HG02943 (cell line): ENCODE measurements around the gene KIF21B.

ENCODE experiments used
- ATAC-seq: cut with Tn5 transposase; IDR thresholded peaks from one replicate; pipeline ENCODE4 v1.9.1; 2021; ENCODE audit warnings: mild to moderate bottlenecking, low read depth, moderate library complexity; ENCODE audit not compliant: unreplicated experiment

Gene KIF21B

DNA sequence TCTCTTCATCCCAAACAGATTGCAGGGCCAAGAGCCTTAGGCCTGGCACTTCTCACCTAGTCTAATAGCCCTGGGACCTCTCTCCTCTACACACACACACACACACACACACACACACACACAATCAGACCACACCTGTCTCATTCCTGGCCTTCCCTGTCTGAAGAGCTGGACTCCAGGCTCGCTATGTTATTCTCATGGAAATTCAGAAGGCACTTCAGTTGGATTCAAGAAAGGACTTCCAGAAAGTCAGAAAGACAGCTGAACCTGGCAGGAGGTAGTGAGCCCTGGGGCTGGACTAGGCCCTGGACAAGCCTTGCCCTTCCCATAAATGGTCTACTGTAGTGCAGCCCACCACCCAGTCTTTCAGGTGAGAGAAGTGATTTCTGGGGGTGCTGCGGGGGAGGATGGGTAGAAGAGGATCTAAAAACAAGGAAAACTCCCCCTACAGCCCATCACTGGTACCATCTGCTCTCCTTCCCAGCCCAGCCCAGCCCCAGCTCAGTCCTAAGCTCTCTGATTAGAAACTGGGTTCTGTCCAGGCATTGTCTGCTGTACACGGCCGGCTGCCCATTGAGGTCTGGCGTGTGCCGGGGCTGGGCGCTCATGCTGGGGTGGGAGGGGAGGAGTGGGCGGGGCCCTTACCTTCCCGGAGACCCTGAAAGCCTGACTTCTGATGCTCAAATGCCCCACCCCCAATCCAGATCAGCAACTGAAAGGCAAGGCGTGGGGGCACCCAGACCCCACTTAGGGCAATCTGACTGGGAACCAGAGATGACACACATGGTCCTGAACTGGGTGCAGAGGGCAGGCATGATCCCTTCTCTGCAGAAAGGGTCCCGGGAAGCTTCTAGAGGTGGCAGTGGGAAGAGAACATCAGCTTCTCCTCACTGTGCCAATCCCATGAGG lies 2.5 kb downstream of the KIF21B start:
- no peak for ATAC-seq

GRCh38 chr1:201020040-201020591 lies 3.4 kb downstream of the KIF21B start:
- no peak for ATAC-seq

DNA sequence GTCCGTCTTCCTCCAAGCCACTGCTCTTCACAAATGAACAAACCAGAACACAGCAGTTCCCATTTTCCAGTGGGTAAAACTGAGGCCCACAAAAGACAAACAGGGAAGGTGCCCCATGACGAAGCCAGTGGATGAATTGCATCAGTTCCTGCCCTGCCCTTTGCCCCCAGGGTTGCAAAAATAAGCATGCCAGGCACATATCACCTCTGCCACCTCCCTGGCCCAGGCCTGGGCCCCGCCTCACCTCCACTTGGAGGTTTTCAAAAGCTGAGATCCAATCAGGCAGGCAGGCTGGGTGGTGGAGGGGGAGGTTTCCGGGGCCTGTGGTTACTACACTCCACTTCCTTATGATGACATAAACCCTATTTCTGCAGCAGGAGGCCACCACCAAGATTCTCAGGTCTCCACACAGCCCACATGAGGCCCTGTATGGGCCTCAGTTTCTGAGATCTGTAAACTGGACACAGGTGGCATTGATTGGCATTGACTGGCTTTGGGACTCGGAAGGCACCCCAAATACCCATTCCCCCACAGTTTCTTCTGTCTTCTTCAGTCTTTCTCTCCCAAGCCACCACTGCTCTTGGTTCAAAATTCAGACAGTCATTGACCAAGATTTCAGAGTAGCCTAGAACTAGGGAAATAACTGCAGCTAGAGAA lies 4.1 kb downstream of the KIF21B start:
- peak; percentile 55 for ATAC-seq

- no peak for ATAC-seq
Measured at GRCh38 chr1:201017828-201018163, 5.7 kb downstream of the KIF21B start.

- no peak for ATAC-seq
Measured at GRCh38 chr1:201016943-201017827, 6.3 kb downstream of the KIF21B start.

DNA sequence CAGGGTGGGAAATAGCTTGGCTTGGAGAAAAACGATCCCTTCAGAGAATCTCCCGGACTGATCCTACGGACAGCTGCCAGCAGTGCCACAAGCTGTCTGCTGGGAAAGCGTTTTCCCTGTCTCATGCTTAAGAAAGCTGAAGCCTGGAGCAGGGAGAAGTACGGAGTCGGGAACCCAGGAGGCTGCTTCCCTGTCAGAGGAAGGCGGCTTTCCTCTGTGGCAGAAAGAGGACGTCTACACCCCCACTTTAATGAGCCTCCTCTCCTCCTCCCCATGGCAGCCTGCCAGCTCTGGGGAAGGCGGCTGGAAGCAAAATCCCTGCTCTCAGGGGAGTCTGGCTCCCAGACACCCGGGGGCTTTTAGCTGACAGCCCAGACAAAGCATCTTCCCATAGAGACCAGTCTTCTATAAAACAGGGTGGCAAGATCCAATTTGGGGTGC lies 7.3 kb downstream of the KIF21B start:
- ATAC-seq, result no peak

GRCh38 chr1:201015551-201016091 lies 7.9 kb downstream of the KIF21B start:
- ATAC-seq, result no peak

DNA sequence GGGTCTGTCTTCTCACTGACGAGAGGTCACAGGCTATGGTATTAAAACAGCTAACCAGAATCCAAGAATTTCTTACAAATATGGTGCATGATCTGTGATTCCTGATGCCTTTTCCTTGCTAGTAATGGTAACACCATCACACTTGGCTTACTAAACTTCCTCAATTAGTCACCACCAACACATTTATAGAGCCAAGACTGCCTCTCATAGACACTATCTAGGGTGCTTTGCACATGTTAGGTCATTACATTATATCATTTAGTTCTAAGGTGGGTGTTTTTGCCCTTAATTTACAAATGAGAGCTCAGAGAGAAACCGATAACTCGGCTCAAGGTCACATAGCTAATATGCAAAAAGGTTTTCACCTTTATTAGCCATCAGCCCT lies 8.7 kb downstream of the KIF21B start:
- no peak for ATAC-seq

- ATAC-seq, result no peak
Measured at GRCh38 chr1:201013991-201014815, 9.3 kb downstream of the KIF21B start.

GRCh38 chr1:201013031-201013485 lies 10.5 kb downstream of the KIF21B start:
- no peak for ATAC-seq

- no peak for ATAC-seq
Measured at GRCh38 chr1:201011616-201012015, 11.9 kb downstream of the KIF21B start.

DNA sequence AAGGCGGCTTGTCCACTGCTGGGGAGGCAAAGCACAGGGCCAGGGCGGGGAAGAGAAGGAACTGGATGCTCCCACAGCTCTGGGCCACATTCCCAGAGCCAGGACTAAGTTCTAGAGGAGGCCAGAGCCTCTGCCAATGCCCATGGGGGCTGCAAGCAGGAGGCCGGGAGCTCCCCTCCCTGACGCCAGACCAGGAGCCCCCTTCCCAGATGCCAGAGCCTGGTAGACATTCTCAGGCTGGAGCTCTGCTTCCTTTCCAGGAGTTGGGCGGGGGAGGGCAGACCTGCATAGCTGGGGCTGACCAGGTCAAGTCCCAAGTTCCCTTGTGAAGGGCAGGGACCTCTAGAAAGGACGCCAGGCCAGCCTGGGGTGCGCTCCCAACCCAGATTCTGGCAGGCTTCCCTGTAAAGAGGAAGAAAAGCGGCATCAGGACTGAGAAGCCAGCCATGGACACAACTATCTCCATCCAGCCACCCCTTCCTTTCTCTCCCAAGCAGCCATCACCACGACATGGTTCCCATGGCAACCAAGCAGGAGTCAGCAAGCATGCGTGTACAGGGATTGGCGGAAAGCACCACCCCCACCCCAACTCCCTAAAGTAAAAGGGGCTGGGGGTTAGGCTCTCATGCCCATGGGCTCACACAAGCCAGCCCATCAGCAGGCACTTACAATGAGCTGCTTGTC lies 13.4 kb downstream of the KIF21B start:
- no peak for ATAC-seq

DNA sequence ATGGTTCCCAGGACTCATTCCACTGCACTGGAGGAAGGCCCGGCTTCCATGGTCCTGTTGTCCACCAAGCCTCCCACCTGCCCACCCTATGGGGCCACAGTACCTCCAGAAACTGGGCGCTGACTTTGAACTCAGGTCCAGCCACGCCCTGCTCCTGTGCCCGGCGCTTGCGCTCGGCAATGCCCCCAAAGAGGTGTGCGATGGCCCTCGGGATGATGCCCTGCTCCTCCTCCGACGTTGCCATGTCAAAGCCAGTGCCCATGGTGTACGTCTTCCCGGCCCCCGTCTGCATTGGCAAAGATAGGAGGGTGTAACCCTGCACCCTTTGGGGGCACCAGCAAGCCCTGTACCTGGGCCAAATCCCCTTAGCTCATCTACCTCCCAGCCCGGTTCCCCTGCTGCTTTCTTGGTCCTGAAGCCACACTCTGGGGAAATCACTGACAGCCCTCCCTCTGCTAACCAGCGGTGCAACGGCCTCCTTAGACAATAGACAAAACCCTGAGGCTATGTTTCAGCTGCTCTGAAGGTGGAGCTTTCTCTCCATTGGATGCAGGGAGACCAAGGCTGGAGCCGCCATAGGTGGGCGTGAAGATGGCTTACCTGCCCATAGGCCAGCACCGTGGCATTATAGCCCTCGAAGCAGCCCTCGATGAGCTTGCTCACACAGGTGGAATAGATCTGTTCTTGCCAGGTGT lies 14.7 kb downstream of the KIF21B start:
- no peak for ATAC-seq

- no peak for ATAC-seq
Measured at GRCh38 chr1:201007481-201007880, 16.0 kb downstream of the KIF21B start.

DNA sequence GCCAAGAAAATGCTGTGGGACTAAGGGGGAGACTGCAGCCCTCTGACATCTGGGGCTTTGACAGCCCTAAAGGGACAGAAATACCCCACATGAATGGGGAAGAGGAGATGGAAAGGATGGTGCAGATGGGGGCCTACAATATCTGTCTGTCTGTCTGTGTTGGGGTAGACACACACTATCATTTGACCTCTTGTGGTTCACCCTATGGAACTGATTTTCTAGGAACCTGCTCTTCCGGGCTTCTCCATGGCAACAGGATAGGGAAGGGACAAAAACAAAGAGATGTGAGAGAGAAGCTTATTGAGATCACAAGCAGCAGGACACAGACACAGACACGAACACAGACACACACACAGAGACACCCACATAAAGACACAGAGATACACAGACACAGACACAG lies 17.1 kb downstream of the KIF21B start:
- ATAC-seq, result no peak

DNA sequence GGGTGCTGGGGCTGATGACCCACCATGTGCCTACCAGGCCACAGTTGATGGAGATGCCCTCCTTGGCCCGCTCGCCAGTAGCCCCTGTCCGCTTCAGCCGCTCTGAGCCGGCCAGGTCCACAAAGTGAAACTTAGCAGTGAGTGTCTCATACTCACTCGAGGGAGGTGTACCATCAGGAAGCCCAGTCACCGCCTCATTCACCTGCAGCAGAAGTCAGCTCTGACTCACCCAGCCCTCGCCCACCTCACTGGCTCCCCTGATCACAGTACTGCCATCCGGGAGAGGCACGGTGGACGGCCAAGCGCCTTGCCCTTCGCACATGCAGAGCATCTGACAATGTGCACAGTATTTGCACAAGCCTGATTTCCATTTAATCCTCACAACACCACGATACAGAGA lies 18.8 kb downstream of the KIF21B start:
- ATAC-seq, result no peak

DNA sequence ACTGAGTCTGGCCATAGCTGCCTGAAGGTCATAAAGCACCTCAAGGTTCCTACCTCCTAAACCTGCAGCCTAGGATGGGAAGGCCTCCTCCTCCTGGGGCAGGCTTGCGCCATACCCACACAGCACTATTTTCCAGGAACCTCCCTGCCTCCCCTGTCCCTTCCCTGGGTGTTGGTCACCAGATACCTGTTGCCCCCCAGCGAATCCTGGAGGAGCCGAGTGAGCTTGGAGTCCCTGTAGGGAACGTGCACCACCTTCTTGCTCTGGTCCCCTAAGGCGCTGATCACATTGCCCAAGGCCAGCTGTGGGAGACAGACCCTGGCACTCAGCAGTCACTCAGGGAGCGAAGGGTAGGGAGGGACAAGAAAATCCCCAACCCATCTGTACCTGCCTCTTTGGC lies 19.4 kb downstream of the KIF21B start:
- ATAC-seq, result no peak

DNA sequence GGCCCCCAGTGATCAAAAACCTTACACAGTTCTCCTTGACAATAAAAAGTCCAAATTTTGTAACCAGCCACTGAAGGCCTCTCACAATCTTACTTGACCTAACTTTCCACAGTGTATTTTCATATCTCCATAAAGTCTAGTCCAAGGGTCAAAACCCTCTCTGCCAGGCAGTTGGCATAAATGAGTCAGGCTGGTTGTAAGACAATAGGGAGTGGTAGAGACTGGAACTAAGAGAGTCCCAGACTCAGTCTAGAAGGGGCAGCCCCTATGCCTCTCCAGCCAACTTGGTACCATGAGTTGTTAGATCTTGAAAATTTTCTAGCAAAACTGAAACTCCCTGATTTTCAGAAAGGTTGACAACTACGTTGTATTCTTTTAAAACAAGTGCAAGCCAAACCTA lies 21.0 kb downstream of the KIF21B start:
- ATAC-seq, result no peak
